Loucy (cell line): ENCODE measurements around the gene GLIPR2.

Experiments
- H2AFZ ChIP-seq: fragments of 200-600 bp; sonication (generic); 2 replicates; pipeline ENCODE4 v1.6.0; 2016; ENCODE audit warnings: antibody characterized with exemption, mild to moderate bottlenecking, low read length, moderate library complexity
- H3F3A ChIP-seq: fragments of 200-600 bp; 2 replicates; pipeline ENCODE4 v1.6.0; 2016; ENCODE audit warnings: antibody characterized with exemption, low read depth, mild to moderate bottlenecking
- H3K27me3 ChIP-seq: fragments of 200-600 bp; sonication (generic); 2 replicates; pipeline ENCODE4 v1.6.1; 2014; ENCODE audit warnings: low read length, mild to moderate bottlenecking; ENCODE audit not compliant: insufficient read depth, poor library complexity, severe bottlenecking
- H3K36me3 ChIP-seq: fragments of 200-600 bp; sonication (generic); 2 replicates; pipeline ENCODE4 v1.6.1; 2016; ENCODE audit warnings: low read length; ENCODE audit not compliant: insufficient read depth
- H3K4me1 ChIP-seq: fragments of 200-600 bp; sonication (generic); 2 replicates; pipeline ENCODE4 v1.5.1; 2014; ENCODE audit warnings: low read length, mild to moderate bottlenecking; ENCODE audit not compliant: insufficient read depth, poor library complexity, severe bottlenecking
- H3K4me2 ChIP-seq: fragments of 200-600 bp; sonication (generic); 2 replicates; pipeline ENCODE4 v1.6.0; 2014; ENCODE audit warnings: antibody characterized with exemption, low read length, low read depth, mild to moderate bottlenecking; ENCODE audit not compliant: poor library complexity, severe bottlenecking
- H3K4me3 ChIP-seq: fragments of 200-600 bp; sonication (generic); 2 replicates; pipeline ENCODE4 v1.5.1; 2014; ENCODE audit warnings: low read length, mild to moderate bottlenecking, mixed read lengths; ENCODE audit not compliant: poor library complexity, severe bottlenecking
- H3K79me2 ChIP-seq: fragments of 200-600 bp; sonication (generic); 2 replicates; pipeline ENCODE4 v1.6.1; 2014; ENCODE audit warnings: low read length; ENCODE audit not compliant: insufficient read depth
- H3K9ac ChIP-seq: fragments of 200-600 bp; sonication (generic); 2 replicates; pipeline ENCODE4 v1.6.0; 2014; ENCODE audit warnings: mild to moderate bottlenecking, low read depth, low read length, moderate library complexity; ENCODE audit not compliant: poor library complexity, severe bottlenecking
- H3K9me2 ChIP-seq: fragments of 200-600 bp; sonication (generic); replicated peaks from 2 replicates; pipeline ENCODE4 v1.6.1; 2016; ENCODE audit warnings: low read depth, low read length, mixed read lengths
- H3K9me3 ChIP-seq: fragments of 200-600 bp; sonication (generic); 2 replicates; pipeline ENCODE4 v1.6.1; 2014; ENCODE audit warnings: mild to moderate bottlenecking, antibody characterized with exemption, low read length, low read depth; ENCODE audit not compliant: insufficient read depth
- H4K20me1 ChIP-seq: fragments of 200-600 bp; sonication (generic); 2 replicates; pipeline ENCODE4 v1.6.0; 2014; ENCODE audit warnings: antibody characterized with exemption, low read length, mild to moderate bottlenecking; ENCODE audit not compliant: insufficient read depth, poor library complexity, severe bottlenecking
- EZH2phosphoT487 ChIP-seq: fragments of 200-600 bp; IDR thresholded peaks from 2 replicates; pipeline ENCODE4 v1.6.1; 2018; ENCODE audit warnings: antibody characterized with exemption, mild to moderate bottlenecking, moderate library complexity, borderline replicate concordance
- TF ChIP-seq, protein P1 (sequence below): fragments of 200-600 bp; sonication (generic); conservative IDR thresholded peaks from 2 replicates; pipeline ENCODE4 v1.5.1; 2014; ENCODE audit warnings: mild to moderate bottlenecking, antibody characterized with exemption, low read length

GLIPR2 gene

DNA sequence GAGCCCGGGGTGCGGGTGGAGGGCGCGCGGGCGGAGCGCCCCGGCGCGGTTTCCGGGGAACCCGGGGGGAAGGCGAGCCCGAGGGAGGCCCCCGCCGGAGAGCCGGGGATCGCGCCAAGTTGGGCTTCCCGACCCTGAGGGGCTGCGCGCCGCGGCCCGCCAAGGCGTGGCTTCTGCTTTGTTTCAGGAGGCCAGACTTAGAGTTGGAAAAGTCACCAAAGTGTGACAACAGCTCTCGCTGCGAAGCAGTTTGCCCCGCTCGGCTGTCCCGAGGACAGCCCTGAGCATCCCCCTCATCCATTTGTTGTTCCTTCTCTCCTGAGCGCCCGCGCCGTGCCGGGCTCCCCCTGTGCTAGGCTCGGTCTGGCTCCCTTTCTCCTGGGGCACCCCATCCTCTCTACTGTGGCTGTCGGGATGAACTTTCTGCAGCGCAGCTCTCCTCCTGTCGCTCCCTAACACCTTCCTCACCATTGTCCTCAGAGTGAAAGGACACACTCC, 410 bp downstream of the GLIPR2 start:
- Histone ChIP-seq H3K9me2 (no peaks in the 10 kb centered on the region), H3K36me3 (no peaks in the 10 kb centered on the region), H3K4me3 (peak overlapping the region; percentile 73), H3K79me2 (peaks cover 47% of the 10 kb centered on the region), H3K27me3 (no peaks in the 10 kb centered on the region), H3K9me3 (no peaks in the 10 kb centered on the region), H3F3A (no peaks in the 10 kb centered on the region), H4K20me1 (peaks cover 9% of the 10 kb centered on the region), H3K4me2 (peak overlapping the region; percentile 80), H2AFZ (peak overlapping the region; percentile 69; the same call in 1 of the 2 replicates), H3K9ac (peak overlapping the region; percentile 78), H3K4me1 (peaks cover 53% of the 10 kb centered on the region)
- TF ChIP-seq, protein P1, sequence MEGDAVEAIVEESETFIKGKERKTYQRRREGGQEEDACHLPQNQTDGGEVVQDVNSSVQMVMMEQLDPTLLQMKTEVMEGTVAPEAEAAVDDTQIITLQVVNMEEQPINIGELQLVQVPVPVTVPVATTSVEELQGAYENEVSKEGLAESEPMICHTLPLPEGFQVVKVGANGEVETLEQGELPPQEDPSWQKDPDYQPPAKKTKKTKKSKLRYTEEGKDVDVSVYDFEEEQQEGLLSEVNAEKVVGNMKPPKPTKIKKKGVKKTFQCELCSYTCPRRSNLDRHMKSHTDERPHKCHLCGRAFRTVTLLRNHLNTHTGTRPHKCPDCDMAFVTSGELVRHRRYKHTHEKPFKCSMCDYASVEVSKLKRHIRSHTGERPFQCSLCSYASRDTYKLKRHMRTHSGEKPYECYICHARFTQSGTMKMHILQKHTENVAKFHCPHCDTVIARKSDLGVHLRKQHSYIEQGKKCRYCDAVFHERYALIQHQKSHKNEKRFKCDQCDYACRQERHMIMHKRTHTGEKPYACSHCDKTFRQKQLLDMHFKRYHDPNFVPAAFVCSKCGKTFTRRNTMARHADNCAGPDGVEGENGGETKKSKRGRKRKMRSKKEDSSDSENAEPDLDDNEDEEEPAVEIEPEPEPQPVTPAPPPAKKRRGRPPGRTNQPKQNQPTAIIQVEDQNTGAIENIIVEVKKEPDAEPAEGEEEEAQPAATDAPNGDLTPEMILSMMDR: no peak
- no peak for TF ChIP-seq EZH2phosphoT487

DNA sequence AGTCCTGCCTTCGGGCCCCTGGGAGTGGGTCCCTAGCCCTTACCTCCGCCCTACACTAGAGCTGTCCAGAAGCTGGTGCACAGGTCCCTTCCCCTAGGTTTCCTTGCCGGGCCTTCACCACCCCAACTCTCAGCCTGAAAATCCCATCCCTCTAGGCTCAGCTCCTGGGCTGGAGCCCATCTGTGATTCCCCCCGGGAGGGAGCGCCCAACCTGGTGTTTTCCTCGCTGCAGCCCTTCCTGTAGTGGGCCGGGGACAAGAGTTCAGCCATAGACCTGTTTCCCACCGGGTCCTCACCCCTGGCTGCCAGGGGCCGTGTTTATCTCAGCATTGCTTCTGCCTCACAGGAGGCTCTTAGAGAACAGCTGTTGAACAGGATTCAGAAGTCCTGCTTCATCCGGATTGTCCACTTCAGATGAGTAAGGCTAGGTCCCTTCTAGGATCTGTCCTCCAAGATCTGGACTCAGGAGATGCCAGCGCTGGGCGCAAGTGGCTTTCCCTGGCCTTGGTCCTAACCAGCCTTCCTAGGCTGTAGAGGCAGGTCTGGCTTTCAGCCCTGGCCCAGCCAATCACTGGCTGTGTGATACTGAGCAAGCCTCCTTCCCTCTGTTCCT, 965 bp downstream of the GLIPR2 start:
- H3K9me3 ChIP-seq: no peaks in the 10 kb centered on the region
- H4K20me1 ChIP-seq: peaks cover 9% of the 10 kb centered on the region
- no peak for TF ChIP-seq EZH2phosphoT487
- TF ChIP-seq, protein P1: no peak
- H2AFZ ChIP-seq: 0 out of 2 replicates have a peak overlapping the region, but pooled peaks have one; percentile 69
- peaks cover 53% of the 10 kb centered on the region for H3K79me2 ChIP-seq
- no peaks in the 10 kb centered on the region for H3K9me2 ChIP-seq
- no peaks in the 10 kb centered on the region for H3F3A ChIP-seq
- peak overlapping the region; percentile 80 for H3K4me2 ChIP-seq
- no peaks in the 10 kb centered on the region for H3K27me3 ChIP-seq
- peaks cover 59% of the 10 kb centered on the region for H3K4me1 ChIP-seq
- peak overlapping the region; percentile 73 for H3K4me3 ChIP-seq
- no peaks in the 10 kb centered on the region for H3K36me3 ChIP-seq
- H3K9ac ChIP-seq: peak overlapping the region; percentile 78

DNA sequence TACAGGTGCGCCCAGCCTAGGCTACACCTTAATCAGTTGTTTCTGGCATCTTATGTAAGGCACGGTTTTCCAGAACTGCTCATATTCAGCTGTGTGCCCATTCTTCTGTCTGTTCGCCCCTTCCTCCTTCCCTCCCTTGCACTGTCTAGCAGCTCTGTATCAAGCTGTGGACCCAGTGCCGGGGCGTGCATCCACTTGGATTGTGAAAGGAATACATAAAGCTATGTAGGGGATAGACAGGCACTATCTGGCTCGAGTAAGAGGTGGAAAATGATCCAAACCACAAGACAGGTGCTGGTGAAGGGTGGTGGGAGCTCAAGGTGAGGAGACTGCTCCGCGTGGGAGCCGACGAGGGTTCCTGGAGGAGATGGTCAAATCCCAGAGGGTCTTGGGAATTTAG, 2.0 kb downstream of the GLIPR2 start:
- peak overlapping the region; percentile 40 for H3K4me2 ChIP-seq
- no peaks in the 10 kb centered on the region for H3K9me2 ChIP-seq
- no peak overlapping the region for H2AFZ ChIP-seq
- H3K27me3 ChIP-seq: no peaks in the 10 kb centered on the region
- H3K36me3 ChIP-seq: no peaks in the 10 kb centered on the region
- peaks cover 63% of the 10 kb centered on the region for H3K79me2 ChIP-seq
- H3K4me1 ChIP-seq: peaks cover 69% of the 10 kb centered on the region
- H3K4me3 ChIP-seq: no peak overlapping the region
- no peak for TF ChIP-seq EZH2phosphoT487
- no peaks in the 10 kb centered on the region for H3K9me3 ChIP-seq
- H3K9ac ChIP-seq: peak overlapping the region; percentile 41
- no peaks in the 10 kb centered on the region for H3F3A ChIP-seq
- peaks cover 9% of the 10 kb centered on the region for H4K20me1 ChIP-seq

DNA sequence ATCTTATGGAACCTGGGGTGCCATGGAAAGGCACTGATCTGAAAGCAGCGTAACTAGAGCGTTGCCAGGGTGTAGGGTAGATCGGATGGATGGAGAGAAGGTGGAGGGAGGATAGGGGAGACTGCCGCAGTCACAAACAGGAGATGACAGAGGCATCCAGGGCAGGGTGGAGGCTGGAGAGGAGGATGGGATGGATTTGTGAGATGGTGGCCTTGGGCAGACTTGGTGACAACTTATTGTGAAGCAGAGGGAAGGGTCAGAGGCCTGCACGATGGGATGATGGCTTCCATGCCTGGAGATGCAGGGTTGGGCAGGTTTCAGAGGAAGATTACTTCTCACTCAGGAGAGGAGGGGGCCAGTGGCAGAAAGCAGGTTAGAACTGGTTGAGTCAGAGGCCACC, 2.4 kb downstream of the GLIPR2 start:
- Histone ChIP-seq H3K27me3 (no peaks in the 10 kb centered on the region), H3K9me3 (no peaks in the 10 kb centered on the region), H3K79me2 (peaks cover 67% of the 10 kb centered on the region), H3F3A (no peaks in the 10 kb centered on the region), H3K9me2 (no peaks in the 10 kb centered on the region), H4K20me1 (peaks cover 9% of the 10 kb centered on the region), H3K4me3 (no peak overlapping the region), H3K9ac (peak overlapping the region; percentile 41), H3K36me3 (no peaks in the 10 kb centered on the region), H2AFZ (no peak overlapping the region), H3K4me1 (peaks cover 72% of the 10 kb centered on the region), H3K4me2 (peak overlapping the region; percentile 90)
- TF ChIP-seq, protein P1: no peak
- no peak for TF ChIP-seq EZH2phosphoT487
